Superior temporal gyrus (tissue), 1 donor: ENCODE data around the gene RPL31.

Experiments
- DNase-seq: peaks from one replicate; pipeline ENCODE4 v3.0.0-alpha.2; 2016; ENCODE audit errors: extremely low spot score

RPL31 gene

DNA sequence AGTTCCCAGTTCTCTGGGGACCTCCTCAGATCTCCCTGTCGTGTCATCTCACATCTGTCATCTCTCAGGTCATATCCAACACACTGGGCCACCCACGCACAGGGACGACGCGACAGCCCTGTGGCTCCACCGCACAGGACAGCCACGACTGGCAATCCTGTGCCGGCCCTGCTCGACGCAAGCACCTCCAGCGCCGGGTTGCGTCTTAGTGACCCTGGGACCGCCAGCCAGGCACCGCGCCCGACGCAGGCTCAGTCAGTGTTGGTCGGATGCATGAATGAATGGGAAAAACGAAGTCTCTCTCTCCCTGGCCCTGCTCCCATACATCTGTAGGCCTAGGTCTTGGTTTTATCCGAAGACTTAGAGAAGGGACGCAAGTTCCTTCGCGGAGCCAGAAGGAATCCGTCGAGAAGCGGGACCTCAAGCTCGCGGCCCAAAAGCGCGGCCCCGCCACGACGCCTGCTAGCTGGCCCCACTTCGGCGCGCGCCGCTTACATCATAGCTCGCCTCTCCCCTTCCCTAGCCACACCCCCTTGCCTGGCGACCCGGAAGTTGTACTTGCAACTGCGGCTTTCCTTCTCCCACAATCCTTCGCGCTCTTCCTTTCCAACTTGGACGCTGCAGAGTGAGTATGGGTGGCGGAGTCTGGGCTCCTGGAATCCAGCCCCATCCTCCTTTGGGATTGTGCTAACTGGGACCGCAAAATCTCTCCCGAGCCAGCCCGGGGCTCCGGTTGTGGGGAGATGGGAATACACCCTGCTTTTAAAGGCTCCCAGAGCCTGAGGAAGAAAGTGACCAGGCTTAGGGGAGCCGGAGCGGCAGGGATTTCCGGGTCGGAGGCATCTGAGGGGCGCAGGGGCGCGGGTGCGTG is at the start of gene RPL31:
RPL31 (plus strand) TSS at position 599 of the 871 bp plus-strand sequence. CDS start 413 bp downstream, outside the sequence.
- peak; percentile 98 for DNase-seq

- DNase-seq = no peak
These were observed 49.6 kb upstream of the RPL31 start for GRCh38 chr2:100952512-100952911.

DNA sequence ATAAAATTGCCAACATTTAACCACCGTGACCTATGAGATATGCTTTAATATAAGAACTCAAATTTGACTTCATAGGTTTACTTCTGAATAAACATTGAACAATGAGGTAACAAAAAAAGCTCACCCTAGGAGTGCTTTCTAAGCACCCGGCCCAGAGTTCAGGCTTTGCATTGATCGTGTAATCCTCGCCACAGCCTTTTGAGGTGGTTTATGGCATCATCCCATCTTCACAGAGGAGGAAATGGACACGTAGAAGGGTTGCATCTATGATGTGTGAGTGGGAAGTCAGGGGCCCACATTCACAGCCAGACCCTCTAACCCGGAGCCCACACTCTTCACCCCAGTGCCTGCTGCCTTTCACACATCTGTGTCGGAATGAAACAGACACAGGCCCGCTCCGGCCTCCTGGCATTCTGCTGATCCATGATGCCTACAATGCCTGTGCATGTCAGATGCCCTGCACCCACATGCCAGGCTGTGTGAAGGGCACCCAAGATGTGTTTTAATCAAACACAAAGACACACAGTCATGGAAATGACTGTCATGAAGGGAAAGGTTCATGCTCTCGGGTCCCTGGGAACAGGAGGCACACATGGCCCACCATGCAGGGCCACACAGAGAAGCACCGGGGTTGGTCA is 48.6 kb upstream of the RPL31 start:
- DNase-seq = no peak

DNA sequence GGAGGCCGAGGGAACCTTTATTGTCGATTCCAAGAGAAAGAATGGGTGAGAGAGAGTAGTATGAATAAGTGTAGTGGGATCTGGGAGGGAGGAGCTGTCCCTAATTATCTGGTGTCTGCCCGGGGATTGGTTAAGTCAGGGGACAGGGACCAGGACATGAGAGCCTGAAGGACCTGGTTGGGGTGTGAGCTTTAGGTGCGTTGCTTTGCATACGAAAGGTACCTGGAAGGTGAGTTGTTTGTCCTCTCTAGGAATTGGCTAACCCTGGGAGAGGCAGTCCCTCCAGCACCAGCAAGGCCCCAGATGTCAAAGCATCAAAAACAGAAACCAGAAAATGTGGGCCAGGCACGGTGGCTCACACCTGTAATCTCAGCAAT is 48.1 kb upstream of the RPL31 start:
- DNase-seq = no peak

GRCh38 chr2:100955226-100955625 is 46.9 kb upstream of the RPL31 start:
- DNase-seq = no peak

- DNase-seq = no peak
These were observed 46.0 kb upstream of the RPL31 start for GRCh38 chr2:100956081-100956480.

- DNase-seq = peak; percentile 44
These were observed 44.0 kb upstream of the RPL31 start for GRCh38 chr2:100957996-100958653.

DNA sequence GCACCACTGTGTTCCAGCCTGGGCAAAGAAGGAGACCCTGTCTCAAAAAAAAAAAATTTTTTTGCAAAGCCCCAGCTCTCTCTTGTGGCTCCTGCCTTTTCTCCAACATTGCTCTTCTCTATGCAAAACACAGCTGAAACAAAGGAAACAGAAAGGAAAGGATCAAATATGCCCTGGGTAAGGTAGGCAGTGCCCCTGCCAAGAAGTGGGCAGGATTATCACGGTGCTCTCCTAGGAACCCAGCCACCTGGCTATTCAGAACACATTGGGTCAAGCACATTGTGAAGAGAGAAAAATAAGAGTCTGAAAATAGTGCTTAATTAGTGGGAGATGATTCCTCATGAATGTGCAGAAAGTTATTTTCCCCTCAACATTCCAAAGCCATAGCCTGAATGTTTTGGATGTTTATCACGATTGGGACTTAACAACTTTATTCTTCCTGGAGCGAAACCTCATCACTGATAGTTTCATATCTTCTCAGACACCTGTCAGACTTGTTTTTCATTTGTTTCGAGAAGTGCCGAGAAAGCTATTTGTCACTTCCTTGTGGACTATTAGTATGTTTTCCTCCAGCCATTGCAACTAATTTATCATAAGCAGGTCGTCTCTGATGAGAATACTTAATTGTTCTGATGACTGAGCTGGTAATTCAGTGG is 42.7 kb upstream of the RPL31 start:
- DNase-seq = no peak

GRCh38 chr2:100960688-100961087 is 41.4 kb upstream of the RPL31 start:
- no peak for DNase-seq

- DNase-seq = no peak
These were observed 39.6 kb upstream of the RPL31 start for GRCh38 chr2:100962366-100963025.

DNA sequence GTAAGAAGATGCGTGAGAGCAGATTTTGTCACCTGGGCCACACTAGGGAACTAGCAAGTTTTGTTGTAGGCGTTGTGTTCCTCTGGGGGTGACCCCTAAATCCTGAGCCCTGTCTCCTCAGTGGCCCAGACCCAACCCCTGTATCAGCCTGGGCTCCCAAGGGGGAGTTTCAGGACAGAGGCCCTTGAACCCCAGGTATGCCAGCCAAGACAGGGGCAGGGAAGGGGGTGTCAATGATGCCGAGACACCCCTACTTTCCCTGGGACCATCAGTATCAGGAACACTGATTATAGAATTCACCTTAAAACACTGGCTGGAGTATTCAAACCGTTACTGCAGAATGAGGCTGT is 39.1 kb upstream of the RPL31 start:
- no peak for DNase-seq

DNA sequence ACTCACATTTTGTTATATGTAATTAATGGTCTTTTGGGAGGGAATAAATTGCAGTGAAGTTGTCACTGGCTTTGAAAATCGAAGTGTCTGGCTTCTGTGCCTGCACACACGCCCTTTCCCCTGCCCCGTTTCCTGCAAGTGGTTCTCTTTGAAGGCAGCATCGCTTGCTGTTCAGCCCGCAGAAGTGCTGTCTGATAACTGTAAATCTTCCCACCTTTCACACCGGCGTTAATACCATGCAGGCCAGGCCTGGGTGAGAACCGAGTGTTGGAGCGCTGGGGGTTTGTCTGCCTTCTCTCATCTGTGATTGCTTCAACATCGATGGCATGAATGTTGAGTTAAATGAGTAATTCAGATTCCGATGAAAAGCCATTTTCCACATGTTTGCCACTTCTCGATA is 37.9 kb upstream of the RPL31 start:
- no peak for DNase-seq

DNA sequence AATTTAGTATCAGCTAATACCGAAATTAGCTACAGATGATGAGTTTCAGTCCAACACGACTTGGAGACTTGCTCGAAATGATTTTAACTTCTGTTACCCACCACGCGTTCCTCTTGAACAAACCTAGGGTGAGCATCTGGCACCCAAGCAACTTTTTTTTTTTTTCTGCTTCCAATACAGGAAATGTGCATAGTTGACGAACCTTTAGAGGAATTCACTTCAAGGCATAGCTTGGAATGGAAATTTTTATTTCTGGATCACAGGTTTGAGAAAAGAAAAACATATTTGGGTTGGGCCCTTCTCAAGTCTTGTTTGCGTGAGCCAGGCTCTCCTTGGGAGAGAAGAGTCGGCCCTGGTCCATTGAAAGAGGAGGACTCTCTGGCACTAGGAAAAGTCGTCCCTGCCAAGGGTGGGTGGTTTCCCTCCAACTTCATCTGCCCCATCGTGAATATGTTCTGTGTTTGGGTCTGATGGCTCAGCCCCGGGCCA is 37.4 kb upstream of the RPL31 start:
- DNase-seq = no peak

GRCh38 chr2:100965596-100965995 is 36.5 kb upstream of the RPL31 start:
- no peak for DNase-seq

- DNase-seq = no peak
These were observed 34.4 kb upstream of the RPL31 start for GRCh38 chr2:100967716-100968115.

GRCh38 chr2:100968146-100969145 is 33.6 kb upstream of the RPL31 start:
- DNase-seq = no peak

GRCh38 chr2:100969998-100970397 is 32.1 kb upstream of the RPL31 start:
- DNase-seq = no peak

DNA sequence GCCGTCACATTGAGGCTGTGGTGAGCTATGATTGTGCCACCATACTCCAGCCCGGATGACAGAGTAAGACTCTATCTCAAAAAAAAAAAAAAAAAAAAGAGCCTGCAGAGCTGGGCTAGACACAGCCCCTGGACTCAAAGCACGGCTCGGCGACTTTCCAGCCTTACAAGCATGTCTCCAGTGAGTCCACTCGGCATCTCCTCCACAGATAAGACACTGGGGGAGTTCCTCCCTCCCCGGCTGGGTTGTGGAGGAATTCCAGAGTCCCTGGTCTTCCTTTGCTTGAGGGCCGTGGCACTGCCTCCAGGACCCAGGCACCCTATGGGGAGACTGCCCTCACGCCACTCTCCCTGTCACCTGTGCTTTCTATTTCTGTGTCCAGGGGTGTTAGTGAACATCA is 30.9 kb upstream of the RPL31 start:
- DNase-seq = no peak

DNA sequence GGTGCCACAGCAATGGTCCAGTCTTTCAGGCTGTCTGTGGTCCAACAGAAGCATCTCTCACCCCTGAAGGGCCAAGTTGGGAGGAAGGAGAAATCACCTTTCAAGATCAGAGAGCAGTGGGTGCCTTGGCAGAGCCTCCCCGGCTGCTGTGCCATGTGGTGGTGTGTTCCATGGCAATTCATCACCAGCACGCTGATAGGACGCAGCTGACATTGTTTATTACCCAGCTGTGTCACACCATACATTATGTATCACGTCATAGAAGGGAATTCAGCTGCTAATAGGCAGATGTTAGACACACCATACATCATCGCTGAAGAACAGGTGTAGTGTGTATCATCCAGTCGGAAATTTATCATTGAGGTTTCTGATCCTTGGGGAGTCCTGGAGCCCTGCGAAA is 29.6 kb upstream of the RPL31 start:
- no peak for DNase-seq
